K562 (cell line): ENCODE measurements around the gene SLC23A2. TPM values are rescaled to one million over a fixed set of nuclear protein-coding genes. Genes with fewer than 3 reads are reported as not detected.
"Not testable (repeated sequence)": the region's sequence is repeated elsewhere in the genome, so short reads cannot be mapped to it uniquely, and the experiment has no call there.

Experiments used
- ATAC-seq: fragments of 200-7000 bp; cut with Tn5 transposase; 3 replicates; pipeline ENCODE4 v1.9.1; 2020; ENCODE audit warnings: moderate library complexity
- BruUV-seq: library from RNA; stranded (reverse); fragments of 400-500 nt; replicated peaks from 2 replicates; lab custom pipeline; 2021; lab: Mats Ljungman, UMichigan
- CTCF ChIA-PET: fragments of 300-600 bp; formaldehyde crosslinking; extraction: SDS; loops from one replicate; lab custom pipeline; 2021; ENCODE audit warnings: low intra/inter-chr PET ratio; lab: Yijun Ruan, JAX
- POLR2A ChIA-PET: fragments of 300-600, 350-650 bp; sonication (Branson Sonifier 250); formaldehyde crosslinking; extraction: SDS; loops from one replicate; lab custom pipeline; 2021; ENCODE audit warnings: antibody characterized with exemption, inconsistent platforms; lab: Yijun Ruan, JAX
- DNase-seq, 4 experiments: peaks; one replicate each; pipeline versions ENCODE4 v3.0.0 to v3.0.0-alpha.2; 2011 to 2018; ENCODE audit warnings: low spot score in 3 of 4, mixed read lengths in 3 of 4; ENCODE audit errors: extremely low read depth in 1 of 4
- FAIRE-seq: peaks from 2 replicates; lab custom pipeline; 2011; peaks lifted over from hg19 to GRCh38; lab: Jason Lieb, UNC
- H2AFZ ChIP-seq: 2 replicates; pipeline ENCODE4 v1.6.0; 2011; ENCODE audit warnings: low read depth, low read length, control low read depth, inconsistent platforms
- H3K27ac ChIP-seq: fragments of 200-600 bp; 3 replicates; pipeline ENCODE4 v1.8.0; 2011; ENCODE audit warnings: low read depth, mild to moderate bottlenecking, control low read depth, inconsistent platforms, low read length, moderate library complexity, mixed read lengths; ENCODE audit errors: extremely low read depth
- H3K27me3 ChIP-seq, 2 experiments: fragments of 300-600 bp in 1 of 2; 2 replicates in 1 of 2; 3 replicates in 1 of 2; pipeline versions ENCODE4 v1.6.0 to v1.8.0; 2011; ENCODE audit warnings: inconsistent platforms in 2 of 2, low read length in 2 of 2, mild to moderate bottlenecking in 1 of 2, mixed read lengths in 1 of 2, moderate library complexity in 1 of 2; ENCODE audit not compliant: control insufficient read depth in 2 of 2, insufficient read depth in 2 of 2
- H3K36me3 ChIP-seq: fragments of 300-600 bp; 3 replicates; pipeline ENCODE4 v1.8.0; 2011; ENCODE audit warnings: mild to moderate bottlenecking, low read length, inconsistent platforms; ENCODE audit not compliant: control insufficient read depth, insufficient read depth
- H3K4me1 ChIP-seq, 2 experiments: fragments of 200-600 bp in 1 of 2; replicated peaks in 1 of 2; 2 replicates in 1 of 2; 3 replicates in 1 of 2; pipeline versions ENCODE4 v1.5.1 to v1.8.0; 2011; ENCODE audit warnings: inconsistent platforms in 2 of 2, low read length in 2 of 2, mild to moderate bottlenecking in 1 of 2, mixed read lengths in 1 of 2, moderate library complexity in 1 of 2; ENCODE audit not compliant: control insufficient read depth in 2 of 2, insufficient read depth in 2 of 2
- H3K4me2 ChIP-seq: 2 replicates; pipeline ENCODE4 v1.6.1; 2011; ENCODE audit warnings: low read length, control low read depth, inconsistent platforms, mixed read lengths; ENCODE audit not compliant: insufficient read depth
- H3K4me3 ChIP-seq: fragments of 200-600 bp; sonication (generic), shearing (Covaris generic); 2 replicates; pipeline ENCODE4 v1.5.1; 2016; ENCODE audit warnings: control low read depth, inconsistent platforms
- H3K79me2 ChIP-seq: fragments of 200-600 bp; 3 replicates; pipeline ENCODE4 v1.8.0; 2011; ENCODE audit warnings: low read length, inconsistent platforms; ENCODE audit not compliant: control insufficient read depth, insufficient read depth
- H3K9ac ChIP-seq, 2 experiments: 2 replicates each; pipeline versions ENCODE4 v1.6.0 to v1.6.1; 2011; ENCODE audit warnings: low read depth in 2 of 2, low read length in 2 of 2, control low read depth in 1 of 2, inconsistent platforms in 1 of 2, mild to moderate bottlenecking in 1 of 2, mixed read lengths in 1 of 2; ENCODE audit not compliant: insufficient read depth in 1 of 2
- H3K9me1 ChIP-seq: one replicate; pipeline ENCODE4 v1.6.0; 2011; ENCODE audit warnings: inconsistent platforms, mild to moderate bottlenecking, low read length, moderate library complexity; ENCODE audit not compliant: control insufficient read depth, insufficient read depth
- H3K9me3 ChIP-seq: replicated peaks from 2 replicates; pipeline ENCODE4 v1.5.1; 2011; ENCODE audit warnings: low read depth, low read length, inconsistent platforms; ENCODE audit not compliant: control insufficient read depth, insufficient read depth
- H4K20me1 ChIP-seq: replicated peaks from 2 replicates; pipeline ENCODE4 v1.6.1; 2011; ENCODE audit warnings: low read length, inconsistent platforms, mixed read lengths; ENCODE audit not compliant: control insufficient read depth, insufficient read depth
- CBFB ChIP-seq: sonication (generic); formaldehyde crosslinking; IDR thresholded peaks from 2 replicates; pipeline ENCODE4 v1.4.0; 2020; ENCODE audit warnings: mild to moderate bottlenecking, missing genetic modification reagents
- EWSR1 ChIP-seq: fragments of 450-650 bp; IDR thresholded peaks from 2 replicates; pipeline ENCODE4 v1.6.1; 2018; ENCODE audit warnings: borderline replicate concordance, mild to moderate bottlenecking, low read depth, moderate library complexity; ENCODE audit not compliant: partially characterized antibody
- HDAC3 ChIP-seq: fragments of 450-650 bp; IDR thresholded peaks from 2 replicates; pipeline ENCODE4 v1.6.1; 2018; ENCODE audit warnings: borderline replicate concordance, mild to moderate bottlenecking, moderate library complexity; ENCODE audit not compliant: partially characterized antibody
- MCM7 ChIP-seq, 2 experiments: fragments of 450-650 bp; IDR thresholded peaks; 2 replicates each; pipeline ENCODE4 v1.6.1; 2016 to 2018
- PRDM10 ChIP-seq: fragments of 450-650 bp; IDR thresholded peaks from 2 replicates; pipeline ENCODE4 v1.6.1; 2018; ENCODE audit not compliant: partially characterized antibody
- SUPT5H ChIP-seq: fragments of 450-650 bp; IDR thresholded peaks from 2 replicates; pipeline ENCODE4 v1.6.1; 2016
- ZNF780A ChIP-seq: fragments of 250-450 bp; sonication (Bioruptor Pico); IDR thresholded peaks from 2 replicates; pipeline ENCODE4 v1.5.0; 2021; ENCODE audit warnings: mild to moderate bottlenecking
- WGBS: fragments of 100-300 bp; shearing (Covaris generic); methylation state at CpG from one replicate; pipeline ENCODE4 v1.1.6; 2016; ENCODE audit warnings: low coverage, mixed read lengths; ENCODE audit not compliant: insufficient coverage; ENCODE audit errors: missing lambda C conversion rate; 5-methylcytosine and 5-hydroxymethylcytosine counted together
- in situ Hi-C: fragments of 300-500 bp; cut with MboI; formaldehyde crosslinking; loops from 4 replicates; pipeline ENCODE4 v1.15.0; 2018; ENCODE audit warnings: inconsistent platforms, mixed read lengths
- intact Hi-C: fragments of 100-400 bp; cut with micrococcal nuclease; formaldehyde crosslinking; loops from 2 replicates; pipeline ENCODE4 v1.14.2; 2022
- polyA plus RNA-seq, 8 experiments: library from polyadenylated mRNA; depleted of rRNA in 4 of 8; stranded (reverse) in 5 of 8; unstranded in 3 of 8; fragments of >200 nt; fragmentation: Nextera tagmentation in 2 of 8; fragmentation: Illumina TruSeq in 1 of 8; extraction: Ambion mirVana in 2 of 8; extraction: Trizol in 1 of 8; gene quantifications; 2 replicates each; pipeline versions ENCODE4 v1.2.1 to v1.2.3, GENCODE V29; 2011 to 2014; ENCODE audit warnings: inconsistent platforms in 1 of 8, missing spikeins in 1 of 8
- total RNA-seq, 7 experiments: library from RNA; depleted of rRNA in 6 of 7; stranded (reverse); fragments of >200 nt in 6 of 7; fragmentation: Illumina TruSeq in 2 of 7; extraction: Trizol in 2 of 7; gene quantifications; 2 replicates each; pipeline versions ENCODE4 v1.2.1 to v1.2.3, GENCODE V29; 2011 to 2021; ENCODE audit warnings: low replicate concordance in 1 of 7
- TF ChIP-seq, protein P1 (sequence below): fragments of 450-650 bp; IDR thresholded peaks from 2 replicates; pipeline ENCODE4 v1.6.1; 2016
- TF ChIP-seq, protein P2 (sequence below), 2 experiments: IDR thresholded peaks in 1 of 2; conservative IDR thresholded peaks in 1 of 2; 2 replicates each; pipeline ENCODE4 v1.6.1; 2016; ENCODE audit warnings: low read depth in 2 of 2, mild to moderate bottlenecking in 1 of 2, missing compliant biosample characterization in 1 of 2, missing genetic modification characterization in 1 of 2, moderate library complexity in 1 of 2

The SLC23A2 gene
- total and polyA plus RNA-seq, 9 of the 15 experiments (the other 6 are each of a cell fraction or from before 2014, with no cell fraction given), result 0.39 to 6.7 (median 3.2) TPM

DNA sequence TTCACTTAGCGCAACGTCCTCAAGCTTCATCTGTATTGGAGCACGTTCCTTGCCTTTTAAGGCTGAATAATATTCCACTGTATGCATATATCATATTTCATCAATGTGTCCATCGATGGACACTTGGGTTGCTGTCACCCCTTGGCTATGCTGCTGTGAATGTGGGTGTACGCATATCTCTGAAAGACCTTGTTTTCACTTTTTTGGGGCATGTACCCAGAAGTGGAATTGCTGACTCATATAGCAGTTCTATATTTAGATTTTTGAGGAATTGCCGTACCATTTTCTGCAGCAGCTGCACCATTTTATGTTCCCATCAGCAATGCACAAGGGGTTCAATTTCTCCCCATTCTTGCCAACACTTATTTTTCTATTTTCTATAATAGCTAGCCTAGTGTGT lies 22.8 kb upstream of the SLC23A2 start (continued):
- TF ChIP-seq, protein P1, sequence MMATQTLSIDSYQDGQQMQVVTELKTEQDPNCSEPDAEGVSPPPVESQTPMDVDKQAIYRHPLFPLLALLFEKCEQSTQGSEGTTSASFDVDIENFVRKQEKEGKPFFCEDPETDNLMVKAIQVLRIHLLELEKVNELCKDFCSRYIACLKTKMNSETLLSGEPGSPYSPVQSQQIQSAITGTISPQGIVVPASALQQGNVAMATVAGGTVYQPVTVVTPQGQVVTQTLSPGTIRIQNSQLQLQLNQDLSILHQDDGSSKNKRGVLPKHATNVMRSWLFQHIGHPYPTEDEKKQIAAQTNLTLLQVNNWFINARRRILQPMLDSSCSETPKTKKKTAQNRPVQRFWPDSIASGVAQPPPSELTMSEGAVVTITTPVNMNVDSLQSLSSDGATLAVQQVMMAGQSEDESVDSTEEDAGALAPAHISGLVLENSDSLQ, result no peak
- no peak for TF ChIP-seq EWSR1
- no peak for TF ChIP-seq MCM7 (IDR thresholded peaks at IDR 0.05)
- TF ChIP-seq ZNF780A (CRISPR knock-in tag), result no peak
- TF ChIP-seq HDAC3, result no peak
- no peak for TF ChIP-seq CBFB (CRISPR knock-in tag)
- TF ChIP-seq SUPT5H, result no peak
- TF ChIP-seq, protein P2, sequence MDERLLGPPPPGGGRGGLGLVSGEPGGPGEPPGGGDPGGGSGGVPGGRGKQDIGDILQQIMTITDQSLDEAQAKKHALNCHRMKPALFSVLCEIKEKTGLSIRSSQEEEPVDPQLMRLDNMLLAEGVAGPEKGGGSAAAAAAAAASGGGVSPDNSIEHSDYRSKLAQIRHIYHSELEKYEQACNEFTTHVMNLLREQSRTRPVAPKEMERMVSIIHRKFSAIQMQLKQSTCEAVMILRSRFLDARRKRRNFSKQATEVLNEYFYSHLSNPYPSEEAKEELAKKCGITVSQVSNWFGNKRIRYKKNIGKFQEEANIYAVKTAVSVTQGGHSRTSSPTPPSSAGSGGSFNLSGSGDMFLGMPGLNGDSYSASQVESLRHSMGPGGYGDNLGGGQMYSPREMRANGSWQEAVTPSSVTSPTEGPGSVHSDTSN (CRISPR knock-in tag; IDR thresholded peaks at IDR 0.05; ENCODE audit: low read depth), result no peak
- TF ChIP-seq, protein P2 (tag; conservative IDR thresholded peaks at IDR 0.05; ENCODE audit: low read depth), result no peak
- TF ChIP-seq PRDM10, result no peak

DNA sequence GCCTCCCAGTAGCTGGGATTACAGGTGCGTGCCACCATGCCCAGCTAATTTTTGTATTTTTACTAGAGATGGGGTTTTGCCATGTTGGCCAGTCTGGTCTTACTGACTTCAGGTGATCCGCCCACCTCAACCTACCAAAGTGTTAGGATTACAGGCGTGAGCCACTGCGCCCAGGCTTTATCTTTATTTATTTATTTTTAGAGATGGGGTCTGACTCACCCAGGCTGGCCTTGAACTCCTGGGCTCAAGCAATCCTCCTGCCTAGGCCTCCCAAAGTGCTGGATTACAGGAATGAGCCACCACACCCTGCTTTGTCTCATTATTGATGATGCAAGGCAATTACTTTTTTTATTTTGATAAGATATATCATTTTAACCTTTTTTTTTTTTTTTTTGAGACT lies 21.9 kb upstream of the SLC23A2 start:
- H4K20me1 ChIP-seq, intact Hi-C loops, H3K4me2 ChIP-seq, FAIRE-seq, H3K27me3 ChIP-seq, DNase-seq, H3K9me3 ChIP-seq, H3K27ac ChIP-seq, H3K9ac ChIP-seq, ATAC-seq, H3K4me1 ChIP-seq, CTCF ChIA-PET, H2AFZ ChIP-seq, H3K9me1 ChIP-seq, in situ Hi-C loops, BruUV-seq, H3K4me3 ChIP-seq, H3K36me3 ChIP-seq, H3K79me2 ChIP-seq: not testable (repeated sequence)
- WGBS, result 44% methylated on average over 3 of the region's 4 CpGs
- POLR2A ChIA-PET, result interaction anchor here (0.7 kb wide), 1 partner anchor 167 kb away, joined by 4 read pairs; no protein-coding TSS in a partner anchor
